Type B pancreatic cell (in vitro differentiated cells): ENCODE measurements around the gene DPY19L2. TPM values are rescaled to one million over a fixed set of nuclear protein-coding genes. Genes with fewer than 3 reads are reported as not detected.
"Not testable (repeated sequence)": the region's sequence is repeated elsewhere in the genome, so short reads cannot be mapped to it uniquely, and the experiment has no call there.

Experiments used
- DNase-seq: peaks from one replicate; pipeline ENCODE4 v3.0.0; 2021; ENCODE audit warnings: mixed read lengths; ENCODE audit not compliant: unreplicated experiment; ENCODE audit errors: extremely low spot score
- H3K27ac Mint-ChIP-seq: 2 replicates; pipeline ENCODE4 v1.8.0; 2021; ENCODE audit warnings: mild to moderate bottlenecking, mixed read lengths
- H3K27me3 Mint-ChIP-seq: 2 replicates; pipeline ENCODE4 v1.8.0; 2021; ENCODE audit warnings: mixed read lengths
- H3K36me3 Mint-ChIP-seq: 2 replicates; pipeline ENCODE4 v1.8.0; 2021; ENCODE audit warnings: mixed read lengths
- H3K4me1 Mint-ChIP-seq: one replicate; pipeline ENCODE4 v1.8.0; 2021; ENCODE audit warnings: mixed read lengths; ENCODE audit not compliant: unreplicated experiment
- H3K4me3 Mint-ChIP-seq: 2 replicates; pipeline ENCODE4 v1.8.0; 2021; ENCODE audit warnings: mild to moderate bottlenecking, mixed read lengths
- H3K9me3 Mint-ChIP-seq: 2 replicates; pipeline ENCODE4 v1.8.0; 2021; ENCODE audit warnings: mixed read lengths
- total RNA-seq: library from RNA; stranded (reverse); gene quantifications from 2 replicates; pipeline ENCODE4 v1.2.1, GENCODE V29; 2021; ENCODE audit warnings: low replicate concordance

Gene DPY19L2
- total RNA-seq, 1 donor from 2014 or later, result 25.0 TPM

DNA sequence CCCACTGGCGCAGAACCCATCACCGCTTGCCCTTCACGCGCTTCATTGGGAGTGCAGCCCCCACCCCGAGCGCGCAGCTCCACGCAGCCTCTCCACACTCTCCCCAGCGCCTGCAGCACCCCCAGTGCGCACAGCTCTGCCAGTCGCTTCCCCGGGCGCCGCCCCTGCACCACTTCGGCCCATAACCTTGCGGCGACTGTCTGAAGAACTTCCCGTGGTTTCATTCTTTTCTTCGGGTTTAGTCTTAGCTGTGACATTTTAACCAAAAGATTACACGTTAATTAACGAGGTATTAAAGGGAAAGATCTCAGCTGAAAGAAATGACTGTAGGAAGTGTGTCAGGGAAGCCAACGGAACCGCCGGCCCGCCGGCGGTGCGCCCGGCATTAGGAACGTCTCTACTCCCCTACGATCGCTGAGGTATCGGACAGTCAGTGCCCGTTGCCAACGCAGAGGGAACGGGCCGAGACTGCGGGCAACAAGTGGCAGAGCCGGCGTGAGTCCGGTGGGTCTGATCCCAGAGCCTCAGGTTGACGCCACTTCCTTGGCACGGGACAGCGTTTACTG, 590 bp upstream of the DPY19L2 start:
- not testable (repeated sequence) for H3K36me3 Mint-ChIP-seq, DNase-seq, H3K9me3 Mint-ChIP-seq
- H3K27me3 Mint-ChIP-seq, result peaks cover 32% of the 10 kb centered on the region
- H3K4me3 Mint-ChIP-seq, result peak overlapping the region; percentile 88
- H3K4me1 Mint-ChIP-seq, result peaks cover 18% of the 10 kb centered on the region
- peak overlapping the region; percentile 50 for H3K27ac Mint-ChIP-seq

DNA sequence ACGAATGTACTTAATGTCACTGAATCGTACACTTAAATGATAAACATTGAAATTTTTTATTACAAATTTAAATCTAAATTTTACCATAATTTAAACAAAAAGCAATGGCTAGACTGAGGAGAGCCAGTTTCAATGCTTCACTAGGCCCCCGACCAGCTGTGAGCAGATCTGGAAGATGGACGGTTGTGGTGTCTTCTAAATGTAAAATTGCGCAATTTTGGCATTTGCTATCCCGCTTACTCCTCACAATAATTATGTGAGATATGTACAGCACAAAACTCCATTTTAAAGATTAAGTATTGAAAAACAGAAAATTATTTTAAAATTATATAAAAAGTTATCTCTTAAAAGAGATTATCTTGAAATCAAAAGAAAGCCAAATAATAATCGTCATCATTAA, 5.3 kb downstream of the DPY19L2 start:
- peaks cover 18% of the 10 kb centered on the region for H3K4me1 Mint-ChIP-seq
- not testable (repeated sequence) for H3K27ac Mint-ChIP-seq, DNase-seq, H3K36me3 Mint-ChIP-seq, H3K4me3 Mint-ChIP-seq, H3K9me3 Mint-ChIP-seq
- H3K27me3 Mint-ChIP-seq, result peaks cover 11% of the 10 kb centered on the region

DNA sequence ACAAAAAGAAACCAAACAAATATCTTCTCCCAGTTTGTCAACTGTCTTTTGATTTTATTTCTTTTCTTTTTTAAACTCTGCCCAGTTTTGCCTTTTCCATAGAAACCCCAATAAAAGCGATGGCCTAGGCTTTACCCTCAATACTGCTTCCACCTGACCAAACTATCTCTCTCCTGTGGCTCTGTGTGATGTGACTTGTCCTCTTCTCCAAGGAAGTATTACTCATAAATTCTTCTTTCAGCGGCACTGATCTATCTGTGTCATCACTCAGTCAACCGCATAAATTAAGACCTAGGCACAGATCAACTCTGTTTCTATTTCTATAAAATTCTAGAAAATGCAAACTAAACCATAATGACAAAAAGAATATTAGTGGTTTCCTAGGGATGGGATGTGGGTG, 9.8 kb downstream of the DPY19L2 start:
- not testable (repeated sequence) for H3K36me3 Mint-ChIP-seq

DNA sequence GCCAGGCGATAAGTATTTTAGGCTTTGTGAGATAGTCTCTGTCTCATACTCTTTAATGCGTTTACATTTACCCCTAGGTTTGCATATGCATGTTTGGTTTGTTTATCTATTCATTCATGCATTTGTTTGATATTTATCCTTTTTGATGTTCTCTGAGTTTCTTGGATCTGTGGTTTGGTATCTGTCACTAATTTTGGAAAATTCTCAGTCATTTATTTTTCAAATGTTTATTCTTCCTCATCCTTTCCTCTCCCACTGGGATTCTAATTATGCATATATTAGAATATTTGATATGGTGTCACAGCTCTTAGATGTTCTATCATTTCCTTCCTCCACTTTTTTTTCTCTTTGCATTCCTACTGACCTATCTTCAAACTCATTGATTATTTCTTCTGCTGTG, 11.9 kb downstream of the DPY19L2 start:
- H3K9me3 Mint-ChIP-seq, H3K27me3 Mint-ChIP-seq, DNase-seq, H3K4me1 Mint-ChIP-seq, H3K27ac Mint-ChIP-seq, H3K4me3 Mint-ChIP-seq: not testable (repeated sequence)
- H3K36me3 Mint-ChIP-seq, result peaks cover 12% of the 10 kb centered on the region

More for the DNA sequence above, 9.8 kb downstream of the DPY19L2 start:
- not testable (repeated sequence) for H3K4me3 Mint-ChIP-seq, DNase-seq, H3K9me3 Mint-ChIP-seq, H3K4me1 Mint-ChIP-seq, H3K27me3 Mint-ChIP-seq, H3K27ac Mint-ChIP-seq

DNA sequence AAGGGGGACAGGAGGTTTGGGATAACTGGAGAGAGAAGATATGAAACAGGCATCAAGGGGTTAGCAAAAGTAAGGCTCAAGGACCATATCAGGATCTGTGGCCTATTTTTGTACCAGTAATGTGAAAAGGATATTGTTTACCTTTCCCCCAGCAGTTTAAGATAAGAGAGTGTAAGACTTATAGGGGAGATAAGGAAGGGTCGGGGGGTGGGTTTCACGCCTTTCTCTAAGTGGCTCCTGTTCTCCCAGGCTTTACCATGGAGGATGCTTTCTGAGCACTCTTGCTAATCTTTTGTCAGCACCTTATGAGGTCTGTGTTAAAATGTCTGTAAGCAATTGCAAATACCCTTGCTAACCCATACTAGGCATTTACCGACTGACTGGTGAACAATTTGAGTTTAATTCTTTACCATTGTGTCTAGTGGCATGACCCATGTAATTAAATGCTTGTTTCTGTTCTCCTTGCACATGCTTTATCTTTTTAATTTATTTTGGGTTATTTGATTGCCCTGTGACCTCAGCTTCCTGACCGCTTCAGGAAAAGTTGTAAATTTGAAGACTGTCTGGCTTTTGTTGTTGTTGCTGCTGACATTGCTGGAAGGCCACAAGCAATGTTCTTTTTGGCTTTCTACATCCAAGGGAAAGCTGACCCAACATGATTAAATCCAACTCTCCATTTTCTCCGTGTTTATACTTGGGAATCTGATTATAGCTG, 12.6 kb downstream of the DPY19L2 start:
- not testable (repeated sequence) for H3K27ac Mint-ChIP-seq, H3K4me1 Mint-ChIP-seq, DNase-seq, H3K27me3 Mint-ChIP-seq, H3K9me3 Mint-ChIP-seq, H3K4me3 Mint-ChIP-seq
- H3K36me3 Mint-ChIP-seq, result peaks cover 16% of the 10 kb centered on the region

DNA sequence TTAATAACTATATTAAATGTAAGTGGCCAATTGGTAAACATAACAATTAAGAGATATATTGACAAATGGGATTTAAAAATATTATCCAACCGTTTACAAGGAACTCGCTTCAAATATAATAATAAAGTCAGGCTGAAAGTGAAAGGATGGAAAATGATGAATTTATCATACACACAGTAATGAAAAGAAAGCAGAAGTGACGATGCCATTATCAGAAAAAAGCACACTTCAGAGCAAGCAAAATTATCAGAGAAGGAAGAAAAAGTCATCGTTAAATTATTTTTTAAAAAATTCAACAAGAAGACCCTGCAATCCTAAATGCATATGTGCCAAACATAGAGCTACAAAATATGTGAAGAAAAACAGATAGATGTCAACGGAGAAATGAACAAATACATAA, 13.8 kb downstream of the DPY19L2 start:
- not testable (repeated sequence) for H3K4me1 Mint-ChIP-seq, H3K27ac Mint-ChIP-seq, H3K27me3 Mint-ChIP-seq, H3K9me3 Mint-ChIP-seq, DNase-seq, H3K4me3 Mint-ChIP-seq
- peaks cover 20% of the 10 kb centered on the region for H3K36me3 Mint-ChIP-seq

DNA sequence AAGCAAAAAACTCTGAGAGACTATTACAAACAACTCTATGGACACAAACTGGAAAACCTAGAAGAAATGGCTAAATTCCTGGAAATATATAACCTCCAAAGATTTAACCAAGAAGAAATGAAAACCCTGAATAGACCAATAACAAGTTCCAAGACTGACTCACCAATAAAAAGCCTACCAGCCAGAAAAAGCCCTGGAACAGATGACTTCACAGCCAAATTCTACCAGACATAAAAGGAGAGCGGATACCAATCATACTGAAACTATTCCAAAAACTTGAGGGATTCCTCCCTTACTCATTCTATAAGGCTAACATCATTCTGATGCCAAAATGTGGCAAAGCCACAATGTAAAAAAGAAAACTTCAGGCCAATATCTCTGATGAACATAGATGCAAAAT, 18.8 kb downstream of the DPY19L2 start:
- not testable (repeated sequence) for H3K27ac Mint-ChIP-seq, DNase-seq, H3K27me3 Mint-ChIP-seq, H3K9me3 Mint-ChIP-seq, H3K4me3 Mint-ChIP-seq, H3K4me1 Mint-ChIP-seq
- peaks cover 12% of the 10 kb centered on the region for H3K36me3 Mint-ChIP-seq

DNA sequence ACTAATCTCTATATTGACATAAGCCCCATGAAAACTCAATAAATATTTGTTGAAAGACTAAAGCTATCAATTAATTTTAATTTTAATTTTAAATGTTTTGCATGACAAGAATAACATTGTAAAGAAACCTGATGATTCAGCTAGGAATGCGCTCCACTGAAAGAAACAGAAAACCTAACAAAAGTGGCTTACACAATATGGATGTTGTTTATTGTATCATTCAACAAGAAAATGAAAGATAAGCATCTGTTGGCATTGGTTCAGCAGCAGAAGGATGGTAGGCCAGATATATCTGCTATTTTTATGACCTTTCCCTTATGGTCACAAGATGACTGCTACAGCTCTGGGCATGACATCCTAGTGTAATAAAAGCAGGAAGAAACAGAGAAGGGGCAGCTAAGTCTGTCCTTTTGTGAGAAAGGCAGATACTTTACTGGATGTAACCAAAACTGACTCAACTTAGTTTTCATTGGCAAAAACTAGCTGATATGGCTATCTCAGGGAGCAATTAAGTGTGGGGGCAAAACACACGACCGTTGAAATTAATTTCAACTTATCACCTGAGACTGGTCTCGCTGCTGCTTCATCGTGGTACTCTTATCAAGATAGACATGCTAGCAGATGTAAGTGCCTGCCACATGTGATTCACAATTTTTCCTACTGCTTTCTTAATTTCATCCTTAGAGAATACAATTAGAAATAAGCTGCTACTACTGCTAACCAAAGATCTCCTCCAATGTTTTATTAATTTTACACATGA, 24.7 kb downstream of the DPY19L2 start:
- not testable (repeated sequence) for H3K4me1 Mint-ChIP-seq, H3K36me3 Mint-ChIP-seq, H3K27me3 Mint-ChIP-seq, DNase-seq, H3K9me3 Mint-ChIP-seq, H3K27ac Mint-ChIP-seq, H3K4me3 Mint-ChIP-seq

DNA sequence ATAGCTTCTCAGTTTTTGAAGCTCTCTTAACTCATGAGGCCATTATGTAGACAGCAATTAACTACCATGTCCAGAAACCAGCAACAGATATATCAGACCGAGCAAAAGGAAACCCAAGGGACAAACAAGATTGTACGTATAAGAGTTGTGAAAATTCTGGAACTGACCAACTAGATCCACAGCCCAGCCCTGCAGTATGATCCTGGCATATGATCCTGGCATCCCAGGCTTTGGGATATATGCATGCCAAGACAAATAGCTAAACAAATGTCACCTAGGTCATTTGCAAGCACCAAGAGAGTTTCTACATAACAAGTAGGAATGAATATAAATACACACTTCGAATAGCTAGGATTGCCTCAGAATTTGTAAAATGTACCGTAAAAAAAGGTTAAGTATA, 44.0 kb downstream of the DPY19L2 start:
- not testable (repeated sequence) for DNase-seq, H3K4me1 Mint-ChIP-seq, H3K4me3 Mint-ChIP-seq, H3K27ac Mint-ChIP-seq, H3K9me3 Mint-ChIP-seq, H3K36me3 Mint-ChIP-seq, H3K27me3 Mint-ChIP-seq

DNA sequence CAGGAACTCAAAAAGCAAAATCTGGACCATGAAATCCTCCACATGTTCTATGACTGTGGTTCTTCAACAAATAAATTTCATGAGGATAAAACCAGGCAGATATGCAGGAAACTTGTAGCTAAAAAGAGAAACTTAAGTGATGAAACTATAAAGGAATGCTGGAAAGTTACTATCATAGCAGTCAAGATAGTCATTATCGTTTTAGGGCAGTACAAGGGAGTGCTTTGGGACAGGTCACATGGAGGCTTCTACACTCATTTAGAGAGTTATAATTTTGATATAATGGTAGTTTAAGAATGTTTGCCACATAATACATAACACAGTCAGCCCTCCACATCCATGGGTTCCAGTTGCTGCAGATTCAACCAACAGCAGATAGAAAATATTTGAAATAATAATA, 52.7 kb downstream of the DPY19L2 start:
- not testable (repeated sequence) for H3K9me3 Mint-ChIP-seq, H3K36me3 Mint-ChIP-seq, DNase-seq, H3K4me3 Mint-ChIP-seq, H3K4me1 Mint-ChIP-seq, H3K27me3 Mint-ChIP-seq
- H3K27ac Mint-ChIP-seq, result peak overlapping the region; percentile 85

DNA sequence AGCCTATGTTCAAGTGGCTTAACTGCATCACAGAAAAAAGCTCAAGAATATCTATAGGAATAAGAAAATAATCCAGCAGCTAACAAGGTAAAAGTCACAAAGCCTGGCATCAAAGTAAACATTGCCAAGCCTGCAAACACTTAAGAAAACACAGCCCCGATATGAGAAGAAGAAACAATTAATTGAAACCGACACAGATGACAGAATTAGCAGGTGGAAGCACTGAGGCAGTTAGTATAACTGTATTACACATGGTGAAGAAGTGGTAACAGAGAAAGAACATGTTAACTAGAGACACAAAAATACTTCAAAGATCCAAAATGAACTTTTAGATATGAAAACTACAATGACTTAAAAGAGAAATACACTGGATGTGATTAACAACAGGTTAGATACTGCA, 57.0 kb downstream of the DPY19L2 start:
- H3K36me3 Mint-ChIP-seq, H3K27ac Mint-ChIP-seq, H3K9me3 Mint-ChIP-seq: not testable (repeated sequence)

DNA sequence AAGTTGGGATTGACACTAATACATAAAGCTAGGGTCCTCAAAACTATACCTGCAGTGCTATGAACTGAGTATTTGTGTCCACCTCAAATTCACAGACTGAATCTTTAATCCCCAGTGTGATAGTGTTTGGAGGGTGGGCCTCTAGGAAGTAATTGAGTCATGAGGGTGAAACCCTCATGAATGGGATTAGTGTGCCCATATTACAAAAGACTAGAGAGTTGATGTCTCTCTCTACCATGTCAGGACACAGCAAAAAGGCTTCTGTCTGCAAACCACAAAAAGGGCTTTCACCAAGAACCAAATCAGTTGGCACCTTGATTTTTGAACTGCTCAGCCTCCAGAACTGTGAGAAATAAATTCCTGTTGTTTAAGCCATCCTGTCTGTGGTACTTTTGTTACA, 59.0 kb downstream of the DPY19L2 start:
- not testable (repeated sequence) for H3K27me3 Mint-ChIP-seq, H3K4me3 Mint-ChIP-seq, H3K36me3 Mint-ChIP-seq

More for the DNA sequence above, 57.0 kb downstream of the DPY19L2 start:
- not testable (repeated sequence) for H3K4me3 Mint-ChIP-seq, H3K27me3 Mint-ChIP-seq, DNase-seq, H3K4me1 Mint-ChIP-seq

DNA sequence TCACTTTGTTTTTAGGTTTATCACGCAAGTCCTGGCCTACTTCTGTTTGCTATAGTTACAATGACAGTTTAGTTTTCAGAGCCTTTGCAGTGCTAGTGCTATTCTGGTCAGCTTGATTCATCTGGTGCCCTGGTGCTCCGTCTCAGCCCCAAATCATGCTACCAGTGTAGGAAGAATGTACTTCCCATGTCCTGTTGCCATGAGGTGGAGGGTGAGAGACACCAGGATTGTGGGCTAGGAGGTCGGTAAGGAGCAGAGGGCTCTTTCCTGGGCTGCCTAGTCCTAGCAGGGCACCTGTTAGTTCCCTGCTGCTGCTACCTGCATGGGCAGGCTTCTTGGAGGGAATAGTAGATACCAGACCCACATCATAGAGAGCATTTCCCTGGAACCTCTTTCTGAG, 63.3 kb downstream of the DPY19L2 start:
- DNase-seq, H3K27me3 Mint-ChIP-seq, H3K9me3 Mint-ChIP-seq, H3K4me3 Mint-ChIP-seq, H3K27ac Mint-ChIP-seq, H3K36me3 Mint-ChIP-seq, H3K4me1 Mint-ChIP-seq: not testable (repeated sequence)

More for the DNA sequence above, 59.0 kb downstream of the DPY19L2 start:
- DNase-seq, H3K4me1 Mint-ChIP-seq, H3K27ac Mint-ChIP-seq, H3K9me3 Mint-ChIP-seq: not testable (repeated sequence)

DNA sequence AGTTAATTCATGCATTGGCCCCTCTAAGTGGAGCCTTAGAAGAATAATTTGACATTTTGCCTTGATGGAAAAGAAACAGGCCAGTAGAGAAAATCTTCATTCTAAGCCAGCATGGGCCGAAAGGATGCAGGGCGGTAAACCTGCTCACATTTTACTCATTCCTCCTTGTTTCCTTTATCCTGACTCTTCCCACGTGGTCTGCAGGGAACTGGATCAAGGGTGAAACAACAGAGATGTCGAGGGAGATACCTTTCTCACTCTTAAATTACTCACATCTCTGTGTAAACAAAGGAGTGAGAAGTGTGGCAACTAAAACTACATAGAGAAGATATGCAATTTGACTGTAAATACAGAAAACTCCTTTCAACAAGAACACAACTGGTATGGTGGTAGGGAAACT, 73.5 kb downstream of the DPY19L2 start:
- not testable (repeated sequence) for H3K9me3 Mint-ChIP-seq, H3K36me3 Mint-ChIP-seq, DNase-seq, H3K27ac Mint-ChIP-seq, H3K4me1 Mint-ChIP-seq, H3K4me3 Mint-ChIP-seq, H3K27me3 Mint-ChIP-seq
